HCT116 (cell line): Measurements from ENCODE around the gene MISP3. TPM values are rescaled to one million over a fixed set of nuclear protein-coding genes. Genes with fewer than 3 reads are reported as not detected.

ENCODE experiments used
- ATAC-seq: fragments of 200-7000 bp; cut with Tn5 transposase; 2 replicates; pipeline ENCODE4 v1.9.1; 2020; ENCODE audit warnings: mild to moderate bottlenecking, moderate library complexity
- BruUV-seq: library from RNA; stranded (reverse); fragments of 400-500 nt; replicated peaks from 2 replicates; lab custom pipeline; 2021; lab: Mats Ljungman, UMichigan
- CTCF ChIA-PET: fragments of 300-600 bp; sonication (Branson Sonifier 250); formaldehyde crosslinking; loops from one replicate; lab custom pipeline; 2021; ENCODE audit warnings: antibody characterized with exemption; lab: Charles Lee
- POLR2A ChIA-PET: fragments of 300-600, 350-600 bp; sonication (Branson Sonifier 250); formaldehyde crosslinking; loops from one replicate; lab custom pipeline; 2021; ENCODE audit warnings: antibody characterized with exemption; lab: Charles Lee
- RAD21 ChIA-PET, 2 experiments: fragments of 300-600 bp; sonication (Branson Sonifier 250); formaldehyde crosslinking; loops; one replicate each; lab custom pipeline; 2023; ENCODE audit warnings: low total read pairs in 2 of 2; ENCODE audit not compliant: uncharacterized antibody in 2 of 2, unreplicated experiment in 2 of 2, low non-redundant PET in 1 of 2; lab: Charles Lee
- DNase-seq: peaks from one replicate; pipeline ENCODE4 v3.0.0-alpha.2; 2010; ENCODE audit warnings: low read depth, low spot score
- H2AFZ ChIP-seq: fragments of 200-600 bp; shearing (Covaris generic), sonication (generic); 2 replicates; pipeline ENCODE4 v1.6.1; 2017; ENCODE audit warnings: low read depth, mixed run types, mixed read lengths, antibody characterized with exemption, low read length; ENCODE audit not compliant: poor library complexity, severe bottlenecking
- H3K27ac ChIP-seq: 2 replicates; pipeline ENCODE4 v1.5.1; 2012; ENCODE audit warnings: low read depth, low read length
- H3K27me3 ChIP-seq: fragments of 200-600 bp; sonication (generic); 2 replicates; pipeline ENCODE4 v1.6.1; 2016; ENCODE audit warnings: mixed run types, low read length, mixed read lengths; ENCODE audit not compliant: insufficient read depth
- H3K36me3 ChIP-seq, 2 experiments: fragments of 200-500 bp in 1 of 2; fragments of 200-600 bp in 1 of 2; sonication (Bioruptor generic) in 1 of 2; sonication (generic) in 1 of 2; 2 replicates each; pipeline versions ENCODE4 v1.5.1 to v1.6.1; 2014 to 2016; ENCODE audit warnings: low read length in 2 of 2, inconsistent platforms in 1 of 2, mixed read lengths in 1 of 2, mixed run types in 1 of 2; ENCODE audit not compliant: insufficient read depth in 2 of 2, control insufficient read depth in 1 of 2
- H3K4me1 ChIP-seq, 2 experiments: fragments of 200-600 bp in 1 of 2; sonication (generic) in 1 of 2; 2 replicates each; pipeline versions ENCODE4 v1.5.1 to v1.6.1; 2012 to 2017; ENCODE audit warnings: low read length in 2 of 2, inconsistent platforms in 1 of 2, mild to moderate bottlenecking in 1 of 2, mixed read lengths in 1 of 2, mixed run types in 1 of 2, moderate library complexity in 1 of 2; ENCODE audit not compliant: insufficient read depth in 2 of 2, control insufficient read depth in 1 of 2
- H3K4me2 ChIP-seq: fragments of 200-600 bp; sonication (generic); 2 replicates; pipeline ENCODE4 v1.6.1; 2017; ENCODE audit warnings: mixed run types, low read length, mixed read lengths
- H3K4me3 ChIP-seq, 2 experiments: fragments of 200-600 bp in 1 of 2; sonication (generic) in 1 of 2; replicated peaks in 1 of 2; 2 replicates each; pipeline ENCODE4 v1.5.1; 2011 to 2016; ENCODE audit warnings: low read length in 2 of 2, control low read depth in 1 of 2, low read depth in 1 of 2, mild to moderate bottlenecking in 1 of 2, mixed read lengths in 1 of 2, mixed run types in 1 of 2
- H3K79me2 ChIP-seq: fragments of 200-600 bp; sonication (generic); 2 replicates; pipeline ENCODE4 v1.6.1; 2017; ENCODE audit warnings: mild to moderate bottlenecking, mixed run types, low read length, moderate library complexity, mixed read lengths; ENCODE audit not compliant: insufficient read depth
- H3K9ac ChIP-seq: fragments of 200-600 bp; sonication (generic); 2 replicates; pipeline ENCODE4 v1.6.1; 2016; ENCODE audit warnings: low read length, mixed read lengths
- H3K9me2 ChIP-seq: fragments of 200-600 bp; sonication (generic), shearing (Covaris generic); 2 replicates; pipeline ENCODE4 v1.6.1; 2017; ENCODE audit warnings: mixed run types, mild to moderate bottlenecking, moderate library complexity; ENCODE audit not compliant: insufficient read depth
- H3K9me3 ChIP-seq, 2 experiments: fragments of 200-500 bp in 1 of 2; fragments of 200-600 bp in 1 of 2; sonication (Bioruptor generic) in 1 of 2; sonication (generic) in 1 of 2; 2 replicates each; pipeline ENCODE4 v1.6.1; 2014 to 2017; ENCODE audit warnings: low read length in 2 of 2, mixed read lengths in 2 of 2, inconsistent platforms in 1 of 2, low read depth in 1 of 2, mild to moderate bottlenecking in 1 of 2, mixed run types in 1 of 2, moderate library complexity in 1 of 2; ENCODE audit not compliant: control insufficient read depth in 1 of 2, insufficient read depth in 1 of 2
- H4K20me1 ChIP-seq: fragments of 200-600 bp; sonication (generic), shearing (Covaris generic); 2 replicates; pipeline ENCODE4 v1.6.1; 2017; ENCODE audit warnings: mixed run types, mild to moderate bottlenecking, moderate library complexity; ENCODE audit not compliant: insufficient read depth
- ATF3 ChIP-seq: IDR thresholded peaks from 2 replicates; pipeline ENCODE4 v1.6.1; 2012
- CBX3 ChIP-seq: IDR thresholded peaks from 2 replicates; pipeline ENCODE4 v1.6.1; 2012; ENCODE audit warnings: low read depth
- CTCF ChIP-seq, 3 experiments: fragments of 200-600 bp in 1 of 3; sonication (generic) in 1 of 3; IDR thresholded peaks in 2 of 3; conservative IDR thresholded peaks in 1 of 3; 2 replicates each; pipeline ENCODE4 v1.5.1; 2012 to 2017; ENCODE audit warnings: low read depth in 2 of 3, low read length in 2 of 3, antibody characterized with exemption in 1 of 3, borderline replicate concordance in 1 of 3, control low read depth in 1 of 3, mild to moderate bottlenecking in 1 of 3, mixed read lengths in 1 of 3, mixed run types in 1 of 3, moderate library complexity in 1 of 3; ENCODE audit not compliant: insufficient read depth in 1 of 3
- EGR1 ChIP-seq: IDR thresholded peaks from 2 replicates; pipeline ENCODE4 v1.6.1; 2012; ENCODE audit warnings: low read depth
- ELF1 ChIP-seq: IDR thresholded peaks from 2 replicates; pipeline ENCODE4 v1.6.1; 2012; ENCODE audit warnings: low read depth, borderline replicate concordance
- EZH2 ChIP-seq: fragments of 200-600 bp; sonication (generic); IDR thresholded peaks from 2 replicates; pipeline ENCODE4 v1.6.1; 2017; ENCODE audit warnings: antibody characterized with exemption, mixed run types
- EZH2phosphoT487 ChIP-seq: fragments of 200-600 bp; IDR thresholded peaks from 2 replicates; pipeline ENCODE4 v1.6.1; 2018; ENCODE audit warnings: antibody characterized with exemption, borderline replicate concordance
- FOSL1 ChIP-seq: IDR thresholded peaks from 2 replicates; pipeline ENCODE4 v1.6.1; 2012; ENCODE audit warnings: low read depth
- JUND ChIP-seq: IDR thresholded peaks from 2 replicates; pipeline ENCODE4 v1.6.1; 2012
- POLR2A ChIP-seq: IDR thresholded peaks from 2 replicates; pipeline ENCODE4 v1.7.0; 2011; ENCODE audit warnings: borderline replicate concordance; ENCODE audit not compliant: insufficient read depth, insufficient read length; ENCODE audit errors: extremely low read depth
- POLR2AphosphoS5 ChIP-seq: IDR thresholded peaks from 2 replicates; pipeline ENCODE4 v1.6.1; 2011; ENCODE audit warnings: mild to moderate bottlenecking, low read depth, low read length, moderate library complexity
- RAD21 ChIP-seq: IDR thresholded peaks from 2 replicates; pipeline ENCODE4 v1.6.1; 2012; ENCODE audit warnings: low read depth, mild to moderate bottlenecking
- REST ChIP-seq: IDR thresholded peaks from 2 replicates; pipeline ENCODE4 v1.6.1; 2012; ENCODE audit warnings: low read depth
- SIN3A ChIP-seq: IDR thresholded peaks from 2 replicates; pipeline ENCODE4 v1.6.1; 2012; ENCODE audit warnings: low read depth
- SP1 ChIP-seq: IDR thresholded peaks from 2 replicates; pipeline ENCODE4 v1.6.1; 2012; ENCODE audit warnings: low read depth
- SRF ChIP-seq: IDR thresholded peaks from 2 replicates; pipeline ENCODE4 v1.6.1; 2012; ENCODE audit warnings: low read depth
- TCF7L2 ChIP-seq: IDR thresholded peaks from 2 replicates; pipeline ENCODE4 v1.7.0; 2011; ENCODE audit warnings: borderline replicate concordance, inconsistent platforms; ENCODE audit not compliant: insufficient read depth, insufficient read length; ENCODE audit errors: extremely low read depth
- YY1 ChIP-seq: IDR thresholded peaks from 2 replicates; pipeline ENCODE4 v1.6.1; 2011; ENCODE audit warnings: low read length, low read depth, moderate library complexity, mild to moderate bottlenecking; ENCODE audit not compliant: insufficient replicate concordance; ENCODE audit errors: extremely low read depth
- ZFX ChIP-seq: fragments of 450-650 bp; IDR thresholded peaks from 2 replicates; pipeline ENCODE4 v1.6.1; 2017
- ZNF274 ChIP-seq: fragments of 200-500 bp; sonication (Bioruptor generic); IDR thresholded peaks from 2 replicates; pipeline ENCODE4 v1.6.1; 2014; ENCODE audit warnings: mild to moderate bottlenecking, low read depth, low read length, inconsistent platforms
- intact Hi-C: fragments of 100-400 bp; cut with micrococcal nuclease; formaldehyde crosslinking; loops from 2 replicates; pipeline ENCODE4 v1.10.0; 2022
- total RNA-seq: library from RNA; stranded (reverse); gene quantifications from one replicate; pipeline ENCODE4 v1.2.1, GENCODE V29; 2021; ENCODE audit not compliant: unreplicated experiment

The MISP3 gene
- total RNA-seq, 1 experiment from 2014 or later: 5.2 TPM

GRCh38 chr19:14105680-14106079 lies 33.1 kb downstream of the MISP3 start:
- peaks cover 2 to 10% of the 10 kb centered on the region in 2 experiments; a peak in 3 of 4 replicates for H3K36me3 ChIP-seq
- ChIA-PET POLR2A (no interaction called here), CTCF (no interaction called here)

More at GRCh38 chr19:14105680-14106079, 33.1 kb downstream of the MISP3 start:
- H3K27me3 ChIP-seq: no peaks in the 10 kb centered on the region
- no peak overlapping the region for H3K4me2 ChIP-seq
- H2AFZ ChIP-seq: no peak overlapping the region
- intact Hi-C loops: no loop called here
- DNase-seq (no peak), ATAC-seq (no peak)
- H3K9ac ChIP-seq: no peak overlapping the region
- H3K9me2 ChIP-seq: no peaks in the 10 kb centered on the region
- no peaks in the 10 kb centered on the region for H3K79me2 ChIP-seq
- RAD21 ChIA-PET: no interaction called here
- no peak overlapping the region for H3K4me3 ChIP-seq
- BruUV-seq: no TSS peak
- 0 out of 4 replicates have a peak, but pooled peaks cover 0 to 4% of the 10 kb centered on the region in 2 experiments for H3K4me1 ChIP-seq
- no peak overlapping the region for H3K27ac ChIP-seq
- H4K20me1 ChIP-seq: no peaks in the 10 kb centered on the region
- TF ChIP-seq ZNF274 (no peak), POLR2A (no peak), EZH2phosphoT487 (no peak), ZFX (no peak), YY1 (no peak), RAD21 (no peak), CTCF (IDR thresholded peaks at IDR 0.05 in 2 of 3, conservative IDR thresholded peaks at IDR 0.05 in 1 of 3; ENCODE audit: borderline replicate concordance in 1 of 3, insufficient read depth in 1 of 3, low read depth in 2 of 3, low read length in 2 of 3) (no peak), SRF (no peak), SIN3A (no peak), EGR1 (no peak), REST (no peak), ATF3 (no peak), POLR2AphosphoS5 (no peak), SP1 (no peak), JUND (no peak), TCF7L2 (no peak), FOSL1 (no peak), EZH2 (no peak), CBX3 (no peak), ELF1 (no peak)
- H3K9me3 ChIP-seq: no peaks in the 10 kb centered on the region
